ENCODE measurements around the gene GPR146. TPM values are rescaled to one million over a fixed set of nuclear protein-coding genes. Genes with fewer than 3 reads are reported as not detected.

GPR146 gene
- total RNA-seq, 1 experiment from 2014 or later, result 0.92 TPM

- Mint-ChIP-seq H3K27ac (peak overlapping the region; percentile 81), H3K36me3 (no peaks in the 10 kb centered on the region), H3K27me3 (ENCODE audit: low read depth) (no peaks in the 10 kb centered on the region), H3K4me1 (peaks cover 18% of the 10 kb centered on the region), H3K9me3 (no peaks in the 10 kb centered on the region), H3K4me3 (no peak overlapping the region)
- no peak for DNase-seq (ENCODE audit: low spot score)
- ChIA-PET POLR2A (no interaction called here), CTCF (interaction anchor here (1.1 to 2.1 kb wide), 5 partner anchors 9 to 122 kb away, joined by 3 to 12 read pairs (median 10); partner anchors contain the start of gene GPR146)
- no peak for ATAC-seq
- TF ChIP-seq TP53 (CRISPR knock-in tag; IDR thresholded peaks at IDR 0.05) (no peak), ZNF425 (CRISPR knock-in tag; conservative IDR thresholded peaks at IDR 0.05) (no peak), FOXP4 (CRISPR knock-in tag; IDR thresholded peaks at IDR 0.05) (no peak), ZNF317 (CRISPR knock-in tag; IDR thresholded peaks at IDR 0.05; ENCODE audit: borderline replicate concordance, low read depth) (no peak), HMGA2 (CRISPR knock-in tag; IDR thresholded peaks at IDR 0.05) (no peak), NFATC4 (CRISPR knock-in tag; IDR thresholded peaks at IDR 0.05) (no peak), NR1H2 (CRISPR knock-in tag; IDR thresholded peaks at IDR 0.05) (no peak), ZNF423 (CRISPR knock-in tag; IDR thresholded peaks at IDR 0.05) (no peak), ZNF281 (CRISPR knock-in tag; IDR thresholded peaks at IDR 0.05) (no peak), ZNF138 (CRISPR knock-in tag; conservative IDR thresholded peaks at IDR 0.05) (no peak), RELA (CRISPR knock-in tag; IDR thresholded peaks at IDR 0.05; ENCODE audit: borderline replicate concordance) (no peak), MXD4 (CRISPR knock-in tag; IDR thresholded peaks at IDR 0.05; ENCODE audit: borderline replicate concordance) (no peak), ATF3 (CRISPR knock-in tag; conservative IDR thresholded peaks at IDR 0.05) (no peak), ATF6 (CRISPR knock-in tag; IDR thresholded peaks at IDR 0.05) (no peak)
Measured at GRCh38 chr7:1054438-1054837, 10.1 kb downstream of the GPR146 start.

- peak overlapping the region; percentile 81 for H3K27ac Mint-ChIP-seq
- H3K9me3 Mint-ChIP-seq, result no peaks in the 10 kb centered on the region
- no peak for ATAC-seq
- no peaks in the 10 kb centered on the region for H3K36me3 Mint-ChIP-seq
- CTCF ChIA-PET, result interaction anchor here (1.1 to 2.1 kb wide), 2 partner anchors 58 to 62 kb away, joined by 4 to 10 read pairs; no protein-coding TSS in a partner anchor
- H3K4me3 Mint-ChIP-seq, result no peak overlapping the region
- POLR2A ChIA-PET, result no interaction called here
- peaks cover 19% of the 10 kb centered on the region for H3K4me1 Mint-ChIP-seq
- no peak for DNase-seq (ENCODE audit: low spot score)
- H3K27me3 Mint-ChIP-seq (ENCODE audit: low read depth), result no peaks in the 10 kb centered on the region
- no peak for TF ChIP-seq ZNF512 (CRISPR knock-in tag; IDR thresholded peaks at IDR 0.05; ENCODE audit: borderline replicate concordance)
- TF ChIP-seq ATF6 (CRISPR knock-in tag; IDR thresholded peaks at IDR 0.05), result no peak
- TF ChIP-seq ZBTB21 (CRISPR knock-in tag; IDR thresholded peaks at IDR 0.05; ENCODE audit: borderline replicate concordance), result no peak
- TF ChIP-seq CREB1 (CRISPR knock-in tag; IDR thresholded peaks at IDR 0.05), result no peak
- no peak for TF ChIP-seq CTCF (IDR thresholded peaks at IDR 0.05)
- TF ChIP-seq TEAD1 (CRISPR knock-in tag; IDR thresholded peaks at IDR 0.05), result no peak
- no peak for TF ChIP-seq PRRX2 (CRISPR knock-in tag; IDR thresholded peaks at IDR 0.05)
Measured at GRCh38 chr7:1054861-1055450, 10.6 kb downstream of the GPR146 start.
